Glutamatergic neuron (in vitro differentiated cells): ENCODE results near the gene CASP12. TPM values are rescaled to one million over a fixed set of nuclear protein-coding genes. Genes with fewer than 3 reads are reported as not detected.
"Not testable (repeated sequence)": the region's sequence is repeated elsewhere in the genome, so short reads cannot be mapped to it uniquely, and the experiment has no call there.

Source experiments
- DNase-seq: peaks from one replicate; pipeline ENCODE4 v3.0.0; 2022
- H3K27ac Mint-ChIP-seq: one replicate; pipeline ENCODE4 v1.8.0; 2020; ENCODE audit warnings: mild to moderate bottlenecking, mixed read lengths, inconsistent platforms; ENCODE audit not compliant: unreplicated experiment
- H3K27me3 Mint-ChIP-seq: one replicate; pipeline ENCODE4 v1.8.0; 2020; ENCODE audit warnings: mild to moderate bottlenecking, moderate library complexity, mixed read lengths, inconsistent platforms; ENCODE audit not compliant: unreplicated experiment
- H3K36me3 Mint-ChIP-seq: one replicate; pipeline ENCODE4 v1.8.0; 2020; ENCODE audit warnings: mild to moderate bottlenecking, mixed read lengths, inconsistent platforms; ENCODE audit not compliant: unreplicated experiment
- H3K4me1 Mint-ChIP-seq: one replicate; pipeline ENCODE4 v1.8.0; 2020; ENCODE audit warnings: mild to moderate bottlenecking, low read depth, mixed read lengths, inconsistent platforms; ENCODE audit not compliant: unreplicated experiment
- H3K4me3 Mint-ChIP-seq: one replicate; pipeline ENCODE4 v1.8.0; 2020; ENCODE audit warnings: mild to moderate bottlenecking, mixed read lengths, inconsistent platforms; ENCODE audit not compliant: unreplicated experiment
- H3K9me3 Mint-ChIP-seq: one replicate; pipeline ENCODE4 v1.8.0; 2020; ENCODE audit warnings: mild to moderate bottlenecking, moderate library complexity, mixed read lengths, inconsistent platforms; ENCODE audit not compliant: unreplicated experiment
- CTCF ChIP-seq: fragments of 200-600 bp; sonication (generic); IDR thresholded peaks from one replicate; pipeline ENCODE4 v1.5.0; 2021; ENCODE audit not compliant: partially characterized antibody, unreplicated experiment
- long read RNA-seq: library from polyadenylated mRNA; unstranded; transcript quantifications from one replicate; pipeline ENCODE4 v2.0.0, GENCODE V29; 2020; ENCODE audit not compliant: unreplicated experiment
- total RNA-seq: library from RNA; stranded (reverse); fragmentation: NEBNext Ultra II Directional; extraction: Animal tissue kit (Norgen Biotek cat#: 25700); gene quantifications from one replicate; pipeline ENCODE4 v1.2.1, GENCODE V29; 2021; ENCODE audit not compliant: unreplicated experiment

CASP12 gene
- total RNA-seq, result not detected
- long read RNA-seq, result 0 reads

GRCh38 chr11:104897891-104898684 lies at the start of gene CASP12:
TSS of gene CASP12 (minus strand) at chr11:104898460.
- no peak for DNase-seq
- Mint-ChIP-seq H3K36me3 (no peaks in the 10 kb centered on the region), H3K27me3 (peaks cover 2% of the 10 kb centered on the region), H3K4me3 (no peak within 1 kb of the TSS), H3K4me1 (no peaks in the 10 kb centered on the region), H3K9me3 (no peaks in the 10 kb centered on the region), H3K27ac (no peak within 1 kb of the TSS)
- TF ChIP-seq CTCF, result no peak

GRCh38 chr11:104946907-104947306 lies 48.6 kb upstream of the CASP12 start:
- no peaks in the 10 kb centered on the region for H3K9me3 Mint-ChIP-seq
- no peak overlapping the region for H3K4me3 Mint-ChIP-seq
- H3K27me3 Mint-ChIP-seq, result peaks cover 2% of the 10 kb centered on the region
- peak; percentile 61 for TF ChIP-seq CTCF
- no peaks in the 10 kb centered on the region for H3K4me1 Mint-ChIP-seq
- H3K27ac Mint-ChIP-seq, result no peak overlapping the region
- H3K36me3 Mint-ChIP-seq, result no peaks in the 10 kb centered on the region
- no peak for DNase-seq

GRCh38 chr11:104944076-104944475 lies 45.8 kb upstream of the CASP12 start:
- peaks cover 2% of the 10 kb centered on the region for H3K27me3 Mint-ChIP-seq
- H3K4me3 Mint-ChIP-seq, result no peak overlapping the region
- no peaks in the 10 kb centered on the region for H3K9me3 Mint-ChIP-seq
- no peak for TF ChIP-seq CTCF
- H3K4me1 Mint-ChIP-seq, result no peaks in the 10 kb centered on the region
- DNase-seq, result no peak
- no peaks in the 10 kb centered on the region for H3K36me3 Mint-ChIP-seq
- no peak overlapping the region for H3K27ac Mint-ChIP-seq

GRCh38 chr11:104943561-104943960 lies 45.3 kb upstream of the CASP12 start:
- Mint-ChIP-seq H3K4me1 (no peaks in the 10 kb centered on the region), H3K36me3 (no peaks in the 10 kb centered on the region), H3K27ac (no peak overlapping the region), H3K27me3 (peaks cover 2% of the 10 kb centered on the region), H3K4me3 (no peak overlapping the region), H3K9me3 (no peaks in the 10 kb centered on the region)
- no peak for TF ChIP-seq CTCF
- no peak for DNase-seq

GRCh38 chr11:104934594-104934993 lies 36.3 kb upstream of the CASP12 start:
- no peak for DNase-seq
- H3K9me3 Mint-ChIP-seq, result peaks cover 2% of the 10 kb centered on the region
- H3K4me1 Mint-ChIP-seq, result no peaks in the 10 kb centered on the region
- no peak overlapping the region for H3K27ac Mint-ChIP-seq
- no peak for TF ChIP-seq CTCF
- H3K27me3 Mint-ChIP-seq, result peaks cover 2% of the 10 kb centered on the region
- H3K4me3 Mint-ChIP-seq, result no peak overlapping the region
- H3K36me3 Mint-ChIP-seq, result no peaks in the 10 kb centered on the region

GRCh38 chr11:104934073-104934472 lies 35.8 kb upstream of the CASP12 start:
- not testable (repeated sequence) for H3K27me3 Mint-ChIP-seq, H3K4me1 Mint-ChIP-seq, H3K4me3 Mint-ChIP-seq, H3K36me3 Mint-ChIP-seq, H3K9me3 Mint-ChIP-seq, DNase-seq, H3K27ac Mint-ChIP-seq
